Smooth muscle cell (in vitro differentiated cells): ENCODE results near the gene CDKN2B. TPM values are rescaled to one million over a fixed set of nuclear protein-coding genes. Genes with fewer than 3 reads are reported as not detected.

Experiments
- DNase-seq: peaks from one replicate; lab custom pipeline; 2025; ENCODE audit not compliant: unreplicated experiment; lab: John Stamatoyannopoulos, UW
- H2AFZ ChIP-seq: fragments of 200-600 bp; sonication (generic); 2 replicates; pipeline ENCODE4 v1.6.0; 2016; ENCODE audit warnings: antibody characterized with exemption, low read depth, mild to moderate bottlenecking
- H3F3A ChIP-seq: fragments of 200-600 bp; sonication (generic); 2 replicates; pipeline ENCODE4 v1.6.0; 2017; ENCODE audit warnings: antibody characterized with exemption, low read depth
- H3K27ac ChIP-seq: fragments of 200-600 bp; sonication (generic); 2 replicates; pipeline ENCODE4 v1.5.1; 2016; ENCODE audit warnings: low read depth, mild to moderate bottlenecking
- H3K27me3 ChIP-seq: fragments of 200-600 bp; sonication (generic); 2 replicates; pipeline ENCODE4 v1.6.1; 2016; ENCODE audit warnings: low read depth, mild to moderate bottlenecking
- H3K36me3 ChIP-seq: fragments of 200-600 bp; sonication (generic); 2 replicates; pipeline ENCODE4 v1.5.1; 2016; ENCODE audit warnings: low read depth
- H3K4me1 ChIP-seq: fragments of 200-600 bp; sonication (generic); 2 replicates; pipeline ENCODE4 v1.5.1; 2016; ENCODE audit warnings: low read depth
- H3K4me2 ChIP-seq: fragments of 200-600 bp; sonication (generic); 2 replicates; pipeline ENCODE4 v1.6.0; 2016; ENCODE audit warnings: mild to moderate bottlenecking
- H3K4me3 ChIP-seq: fragments of 200-600 bp; sonication (generic); 2 replicates; pipeline ENCODE4 v1.5.1; 2016; ENCODE audit warnings: mild to moderate bottlenecking
- H3K79me2 ChIP-seq: fragments of 200-600 bp; sonication (generic); 2 replicates; pipeline ENCODE4 v1.6.0; 2016; ENCODE audit warnings: low read depth, mild to moderate bottlenecking
- H3K9ac ChIP-seq: fragments of 200-600 bp; sonication (generic); 2 replicates; pipeline ENCODE4 v1.6.0; 2016; ENCODE audit warnings: low read depth
- H3K9me3 ChIP-seq: fragments of 200-600 bp; sonication (generic); replicated peaks from 2 replicates; pipeline ENCODE4 v1.5.1; 2016; ENCODE audit warnings: low read depth
- H4K20me1 ChIP-seq: fragments of 200-600 bp; sonication (generic); 2 replicates; pipeline ENCODE4 v1.6.0; 2016; ENCODE audit warnings: low read depth
- WGBS: methylation state at CpG from one replicate; pipeline ENCODE4 v1.1.7; 2016; ENCODE audit warnings: low lambda C conversion rate; 5-methylcytosine and 5-hydroxymethylcytosine counted together
- polyA plus RNA-seq: library from polyadenylated mRNA; unstranded; fragments of >200 nt; fragmentation: Nextera tagmentation; extraction: Ambion mirVana; gene quantifications from 2 replicates; pipeline ENCODE4 v1.2.1, GENCODE V29; 2016
- total RNA-seq: library from RNA; depleted of rRNA; stranded (reverse); fragments of >200 nt; gene quantifications from 2 replicates; pipeline ENCODE4 v1.2.3, GENCODE V29; 2014
- TF ChIP-seq, protein P1 (sequence below): fragments of 200-600 bp; sonication (generic); IDR thresholded peaks from 2 replicates; pipeline ENCODE4 v1.5.1; 2017; ENCODE audit warnings: borderline replicate concordance, mild to moderate bottlenecking, antibody characterized with exemption; ENCODE audit not compliant: insufficient read depth, poor library complexity, severe bottlenecking

Gene CDKN2B
- total and polyA plus RNA-seq, 2 experiments from 2014 or later = 116 to 184 TPM

DNA sequence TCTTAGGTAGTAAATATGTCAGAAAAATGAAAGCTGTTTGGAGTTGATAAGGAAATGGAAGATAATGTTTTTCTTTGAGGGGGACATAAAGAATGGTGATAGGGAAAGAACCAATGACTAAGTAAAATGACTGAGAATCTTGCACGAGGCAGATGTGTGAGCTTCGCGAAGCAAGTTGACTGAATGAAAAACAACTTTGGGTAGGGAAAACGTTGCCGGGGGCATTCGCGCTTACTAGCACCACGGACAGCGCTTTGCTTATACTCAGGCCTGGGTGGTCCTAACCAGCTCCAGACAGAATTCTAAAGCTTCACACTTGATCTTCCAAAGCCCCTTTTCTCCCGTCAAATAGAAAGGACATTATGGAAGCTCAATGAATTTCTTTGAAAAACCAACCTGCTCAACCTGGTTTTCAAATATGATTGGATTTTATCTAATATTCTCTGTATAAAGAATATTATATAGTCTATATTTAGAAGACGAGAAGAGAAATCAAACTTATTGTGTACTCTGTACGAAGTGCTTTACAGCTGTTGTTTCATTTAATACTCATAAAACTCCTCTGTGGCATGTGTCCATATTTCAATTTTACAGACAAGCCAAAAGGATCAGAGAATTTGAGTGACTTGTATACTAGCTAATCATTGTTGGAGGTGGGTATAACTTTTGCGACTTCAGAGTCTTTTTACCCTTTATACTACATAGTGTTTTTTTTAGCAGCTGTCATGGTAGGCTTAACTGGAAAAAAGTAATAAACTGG lies 1.9 kb upstream of the CDKN2B start:
- Histone ChIP-seq H3K27ac (no peak overlapping the region), H3K27me3 (no peaks in the 10 kb centered on the region), H3K9me3 (no peaks in the 10 kb centered on the region), H3K4me2 (no peak overlapping the region), H3K79me2 (peaks cover 27% of the 10 kb centered on the region), H3K4me3 (no peak overlapping the region), H2AFZ (no peak overlapping the region), H3K36me3 (no peaks in the 10 kb centered on the region), H3K4me1 (peaks cover 8% of the 10 kb centered on the region), H3K9ac (no peak overlapping the region), H4K20me1 (peaks cover 24% of the 10 kb centered on the region), H3F3A (peaks cover 13% of the 10 kb centered on the region)
- TF ChIP-seq, protein P1, sequence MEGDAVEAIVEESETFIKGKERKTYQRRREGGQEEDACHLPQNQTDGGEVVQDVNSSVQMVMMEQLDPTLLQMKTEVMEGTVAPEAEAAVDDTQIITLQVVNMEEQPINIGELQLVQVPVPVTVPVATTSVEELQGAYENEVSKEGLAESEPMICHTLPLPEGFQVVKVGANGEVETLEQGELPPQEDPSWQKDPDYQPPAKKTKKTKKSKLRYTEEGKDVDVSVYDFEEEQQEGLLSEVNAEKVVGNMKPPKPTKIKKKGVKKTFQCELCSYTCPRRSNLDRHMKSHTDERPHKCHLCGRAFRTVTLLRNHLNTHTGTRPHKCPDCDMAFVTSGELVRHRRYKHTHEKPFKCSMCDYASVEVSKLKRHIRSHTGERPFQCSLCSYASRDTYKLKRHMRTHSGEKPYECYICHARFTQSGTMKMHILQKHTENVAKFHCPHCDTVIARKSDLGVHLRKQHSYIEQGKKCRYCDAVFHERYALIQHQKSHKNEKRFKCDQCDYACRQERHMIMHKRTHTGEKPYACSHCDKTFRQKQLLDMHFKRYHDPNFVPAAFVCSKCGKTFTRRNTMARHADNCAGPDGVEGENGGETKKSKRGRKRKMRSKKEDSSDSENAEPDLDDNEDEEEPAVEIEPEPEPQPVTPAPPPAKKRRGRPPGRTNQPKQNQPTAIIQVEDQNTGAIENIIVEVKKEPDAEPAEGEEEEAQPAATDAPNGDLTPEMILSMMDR = no peak
- WGBS = 25% methylated on average over 13 of the region's 13 CpGs
- no peak for DNase-seq

DNA sequence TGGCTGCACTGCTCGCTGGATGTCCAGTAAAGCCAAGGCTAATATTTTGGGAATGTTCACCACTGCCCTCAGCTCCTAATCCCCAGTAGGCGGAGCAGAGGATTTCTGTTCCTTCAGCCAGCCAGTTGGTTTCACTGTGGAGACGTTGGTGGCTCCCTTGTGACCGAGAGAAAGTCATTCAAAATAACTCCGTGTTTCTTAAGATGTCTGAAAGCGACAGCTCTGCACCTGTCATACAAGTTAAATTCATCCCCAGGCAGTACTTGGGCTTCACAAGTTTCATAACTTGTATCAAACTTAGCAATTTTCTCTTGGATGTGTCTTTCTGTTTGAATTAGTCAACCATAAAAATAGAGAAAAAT lies 382 bp upstream of the CDKN2B start:
- 10% methylated on average over 6 of the region's 6 CpGs for WGBS
- no peak overlapping the region for H2AFZ ChIP-seq
- peak overlapping the region; percentile 71 for H3K4me2 ChIP-seq
- peaks cover 42% of the 10 kb centered on the region for H3K79me2 ChIP-seq
- TF ChIP-seq, protein P1 = no peak
- H3F3A ChIP-seq = peaks cover 16% of the 10 kb centered on the region
- peak overlapping the region; percentile 46 for H3K27ac ChIP-seq
- H3K4me1 ChIP-seq = peaks cover 23% of the 10 kb centered on the region
- no peak overlapping the region for H3K9ac ChIP-seq
- H3K9me3 ChIP-seq = no peaks in the 10 kb centered on the region
- H4K20me1 ChIP-seq = peaks cover 40% of the 10 kb centered on the region
- peak overlapping the region; percentile 65 for H3K4me3 ChIP-seq
- H3K27me3 ChIP-seq = no peaks in the 10 kb centered on the region
- peaks cover 3% of the 10 kb centered on the region for H3K36me3 ChIP-seq
- DNase-seq = no peak

DNA sequence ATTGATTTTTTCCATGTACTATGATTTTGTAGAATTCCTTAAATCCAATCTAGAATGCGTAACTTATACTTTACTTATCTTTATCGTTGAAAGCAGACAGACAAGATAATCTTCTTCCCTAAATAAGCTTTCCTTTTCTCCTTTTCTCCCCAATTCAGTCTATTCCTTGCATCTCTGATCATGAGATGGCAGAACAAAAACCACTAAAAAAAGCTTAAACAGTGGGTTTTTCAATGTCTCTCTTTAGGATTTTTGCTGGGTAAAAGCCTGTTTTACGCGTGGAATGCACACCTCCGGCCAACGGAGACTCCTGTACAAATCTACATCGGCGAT lies 755 bp downstream of the CDKN2B start:
- Histone ChIP-seq H3K4me2 (peak overlapping the region; percentile 98), H3K9me3 (no peaks in the 10 kb centered on the region), H3F3A (peaks cover 16% of the 10 kb centered on the region), H3K79me2 (peaks cover 54% of the 10 kb centered on the region), H2AFZ (peak overlapping the region; percentile 8), H4K20me1 (peaks cover 51% of the 10 kb centered on the region), H3K27ac (peak overlapping the region; percentile 81), H3K4me3 (peak overlapping the region; percentile 65), H3K36me3 (peaks cover 8% of the 10 kb centered on the region), H3K27me3 (no peaks in the 10 kb centered on the region), H3K4me1 (peaks cover 31% of the 10 kb centered on the region), H3K9ac (peak overlapping the region; percentile 93)
- WGBS = under 1% methylated on average over 8 of the region's 8 CpGs
- no peak for DNase-seq
- TF ChIP-seq, protein P1 = no peak
